Right forelimb (tissue), 1 donor: Measurements from ENCODE around the gene EEF1AKMT3.
"Not testable (repeated sequence)": the region's sequence is repeated elsewhere in the genome, so short reads cannot be mapped to it uniquely, and the experiment has no call there.

Experiments used
- DNase-seq: peaks from one replicate; pipeline ENCODE4 v3.0.0-alpha.2; 2018

The EEF1AKMT3 gene

DNA sequence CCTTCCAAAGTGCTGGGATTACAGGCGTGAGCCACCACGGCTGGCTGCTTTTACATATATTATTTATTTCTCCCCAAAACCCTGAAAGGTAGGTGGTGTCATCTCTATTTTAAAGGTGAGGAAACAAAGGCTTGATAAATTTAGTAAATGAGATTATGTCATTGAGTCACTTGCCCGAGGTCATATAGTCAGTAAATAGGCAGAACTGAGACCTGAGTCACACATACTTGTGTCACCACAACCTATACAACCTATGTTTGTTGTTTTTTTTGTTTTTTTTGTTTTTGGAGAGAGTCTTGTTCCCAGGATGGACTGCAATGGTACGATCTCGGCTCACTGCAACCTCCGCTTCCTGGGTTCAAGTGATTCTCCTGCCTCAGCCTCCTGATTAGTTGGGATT, 22.9 kb downstream of the EEF1AKMT3 start:
- no peak for DNase-seq

DNA sequence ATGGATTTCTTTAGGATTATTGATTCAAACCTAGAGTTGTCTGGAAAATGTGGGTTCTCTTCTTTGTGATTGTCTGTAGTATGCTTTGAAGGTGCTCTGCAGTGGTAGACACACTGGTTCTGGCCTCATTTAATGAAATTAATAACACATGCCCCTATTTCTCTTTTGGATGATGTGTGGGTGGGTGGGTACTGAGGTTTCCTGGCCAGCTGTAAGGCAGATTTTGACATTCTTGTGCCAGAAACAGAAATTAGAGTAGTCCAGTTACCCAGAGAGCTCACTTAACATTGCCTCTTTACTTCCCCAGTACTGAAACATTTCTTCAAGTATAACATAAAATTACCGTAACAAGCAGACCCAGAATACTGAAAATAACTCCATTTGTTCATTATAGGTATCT, 24.6 kb downstream of the EEF1AKMT3 start:
- DNase-seq = no peak

DNA sequence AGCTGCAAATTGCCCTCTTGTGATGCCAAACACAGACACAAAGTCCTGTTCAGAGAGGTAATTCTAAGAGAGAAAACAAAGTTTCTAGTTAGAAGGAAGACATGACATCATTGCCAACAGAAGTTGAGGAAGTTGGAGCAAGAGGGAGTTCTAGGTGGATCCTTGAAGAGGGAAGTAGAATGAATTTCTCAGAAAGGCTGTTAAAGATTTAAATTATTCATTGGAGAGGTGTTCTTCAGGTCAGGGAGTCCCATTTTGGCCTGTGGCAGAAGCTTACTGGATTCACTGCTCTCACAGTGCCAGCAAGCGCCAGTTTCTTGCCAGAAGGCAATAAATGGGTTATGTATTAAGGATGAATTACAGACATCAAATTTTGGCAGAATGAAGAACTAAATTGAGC, 25.5 kb downstream of the EEF1AKMT3 start:
- no peak for DNase-seq

DNA sequence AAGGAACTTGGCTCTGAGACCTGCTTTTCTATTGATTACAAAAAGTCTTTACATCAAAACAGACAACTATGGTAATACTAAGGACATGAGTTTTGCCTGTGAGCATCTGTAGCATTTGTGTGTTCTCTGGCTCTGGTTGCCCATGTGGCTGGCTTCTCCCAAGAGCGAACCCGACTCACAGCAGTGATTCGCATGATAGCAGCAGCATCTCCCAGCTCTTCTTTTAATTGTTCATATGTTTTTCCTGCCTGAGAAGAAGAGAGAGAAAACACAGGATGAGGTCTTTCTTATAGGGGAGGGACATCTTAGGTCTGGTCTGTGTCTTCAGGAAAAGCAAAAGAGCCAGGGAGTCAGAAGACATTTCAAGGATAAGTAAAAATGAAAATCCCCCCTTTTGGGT, 28.6 kb downstream of the EEF1AKMT3 start:
- no peak for DNase-seq

- DNase-seq = no peak
These were observed 30.2 kb downstream of the EEF1AKMT3 start for GRCh38 chr12:57802607-57803006.

- DNase-seq = no peak
These were observed 31.0 kb downstream of the EEF1AKMT3 start for GRCh38 chr12:57803319-57803893.

GRCh38 chr12:57806677-57807076, 34.3 kb downstream of the EEF1AKMT3 start:
- DNase-seq = no peak

DNA sequence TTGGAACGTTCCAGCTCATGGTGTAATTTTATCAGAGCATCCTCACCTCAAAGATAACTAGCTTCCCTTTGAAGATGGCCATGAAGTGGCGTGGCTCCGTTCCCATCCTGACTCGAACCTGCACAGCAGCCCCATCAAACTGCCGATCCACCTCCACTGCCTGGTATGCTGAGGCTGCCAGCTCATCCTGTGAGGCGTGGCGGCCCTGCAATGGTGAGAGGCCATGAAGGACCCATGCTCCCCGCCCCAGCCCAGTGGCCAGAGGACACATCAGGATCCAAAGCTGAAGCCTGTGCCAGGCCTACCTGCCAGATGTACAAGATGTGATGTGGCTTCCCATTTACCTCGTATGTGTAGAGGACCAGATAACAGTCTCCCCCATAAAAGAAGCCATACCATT, 34.9 kb downstream of the EEF1AKMT3 start:
- no peak for DNase-seq

DNA sequence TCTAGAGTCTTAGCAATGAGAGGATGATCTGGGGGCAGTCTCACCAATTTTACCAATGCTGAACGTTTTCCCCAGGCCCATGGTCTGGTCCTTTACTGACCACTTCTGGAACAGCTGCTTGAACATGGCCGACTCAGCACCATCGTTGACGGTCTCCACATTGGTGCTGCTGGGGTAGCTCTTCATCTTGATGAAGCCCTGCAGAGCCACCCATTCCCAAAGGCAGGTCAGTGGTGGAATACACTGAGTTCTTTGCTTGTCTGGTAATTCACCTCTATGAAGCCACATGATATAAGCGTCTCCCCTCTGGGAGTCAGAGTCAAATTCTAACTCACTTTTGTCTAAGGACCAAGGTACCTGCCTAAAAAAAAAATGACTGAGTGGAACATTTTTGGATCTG, 35.9 kb downstream of the EEF1AKMT3 start:
- DNase-seq = no peak

DNA sequence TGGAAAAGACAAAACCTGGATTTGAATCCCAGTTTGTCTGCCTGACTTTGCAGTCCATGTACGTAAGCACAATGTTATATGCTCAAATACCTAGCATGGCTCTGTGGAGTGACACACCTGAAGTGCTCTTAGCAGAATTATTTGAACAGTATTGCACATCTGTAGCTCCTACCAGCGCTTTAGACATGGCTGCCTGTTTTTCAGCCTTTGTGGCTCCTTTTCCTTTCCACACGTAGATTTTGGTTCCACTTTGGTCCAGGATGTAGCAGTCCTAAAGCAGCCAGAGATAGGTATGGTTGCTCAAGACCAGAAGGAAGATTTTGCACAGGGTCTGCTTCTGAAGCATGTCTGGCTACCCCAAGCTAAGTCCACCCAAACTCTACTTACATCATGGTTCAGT, 37.0 kb downstream of the EEF1AKMT3 start:
- DNase-seq = no peak

DNA sequence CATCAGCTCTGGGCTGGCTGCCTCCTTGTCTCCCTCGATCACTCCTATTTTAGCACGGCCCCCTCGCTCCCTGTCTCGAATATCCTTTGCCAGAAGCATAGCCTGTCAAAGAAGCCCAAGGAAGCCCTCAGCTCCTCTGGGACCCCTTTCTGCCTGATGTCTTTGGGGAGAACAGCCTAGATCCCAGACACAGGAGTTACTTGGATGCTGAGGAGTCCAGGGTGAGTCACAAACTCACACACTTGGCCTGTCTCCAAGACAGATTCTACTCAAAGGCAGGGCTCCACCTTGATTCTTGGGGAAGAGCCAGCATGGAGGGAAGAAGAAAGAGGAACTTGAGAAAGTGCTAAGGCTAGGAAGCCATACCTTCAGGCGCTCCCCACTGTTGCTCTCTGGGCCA, 38.0 kb downstream of the EEF1AKMT3 start:
- no peak for DNase-seq

GRCh38 chr12:57811028-57811755, 38.8 kb downstream of the EEF1AKMT3 start:
- no peak for DNase-seq

DNA sequence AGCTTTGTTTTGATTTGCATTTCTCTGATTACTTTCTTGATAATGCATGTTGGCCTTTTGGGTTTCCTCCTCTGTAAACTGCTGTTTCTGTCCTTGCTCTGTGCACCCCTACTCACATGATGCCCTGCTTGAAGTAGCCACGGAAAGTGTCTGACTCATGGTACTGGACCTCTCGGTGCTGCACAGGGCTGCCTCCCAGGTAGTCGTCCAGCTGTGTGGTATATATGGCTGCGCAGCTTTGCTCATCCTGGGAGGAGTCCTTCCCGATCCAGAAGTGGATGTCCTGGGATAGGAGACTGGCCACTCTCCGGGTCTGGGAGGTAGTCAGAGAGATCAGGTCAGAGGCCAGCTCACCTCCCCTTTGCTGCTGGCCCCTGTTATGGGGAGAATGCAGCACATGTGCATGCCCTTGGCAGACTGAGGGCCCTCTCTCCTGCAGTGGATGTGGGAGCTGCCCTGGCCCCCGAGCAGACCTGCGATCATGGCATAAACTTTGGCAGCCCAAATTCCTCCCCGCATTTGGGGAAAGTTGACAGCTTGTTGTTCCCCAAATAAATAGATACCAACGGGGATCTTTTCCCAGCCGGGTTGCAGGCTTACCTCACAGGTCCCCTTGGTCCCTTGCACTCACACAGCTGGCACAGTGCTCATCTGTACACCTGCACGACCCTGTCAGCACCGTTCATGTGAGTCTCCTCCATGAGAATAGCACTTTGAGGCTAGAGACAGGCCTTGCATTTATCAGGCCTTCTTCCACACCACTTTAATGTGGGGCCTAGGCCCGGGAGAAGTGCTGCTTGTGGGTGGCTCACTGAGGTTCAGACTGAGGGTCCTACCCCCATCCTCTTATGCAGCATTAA, 40.9 kb downstream of the EEF1AKMT3 start:
- no peak for DNase-seq

- DNase-seq = no peak
These were observed 41.8 kb downstream of the EEF1AKMT3 start for GRCh38 chr12:57813971-57814772.

DNA sequence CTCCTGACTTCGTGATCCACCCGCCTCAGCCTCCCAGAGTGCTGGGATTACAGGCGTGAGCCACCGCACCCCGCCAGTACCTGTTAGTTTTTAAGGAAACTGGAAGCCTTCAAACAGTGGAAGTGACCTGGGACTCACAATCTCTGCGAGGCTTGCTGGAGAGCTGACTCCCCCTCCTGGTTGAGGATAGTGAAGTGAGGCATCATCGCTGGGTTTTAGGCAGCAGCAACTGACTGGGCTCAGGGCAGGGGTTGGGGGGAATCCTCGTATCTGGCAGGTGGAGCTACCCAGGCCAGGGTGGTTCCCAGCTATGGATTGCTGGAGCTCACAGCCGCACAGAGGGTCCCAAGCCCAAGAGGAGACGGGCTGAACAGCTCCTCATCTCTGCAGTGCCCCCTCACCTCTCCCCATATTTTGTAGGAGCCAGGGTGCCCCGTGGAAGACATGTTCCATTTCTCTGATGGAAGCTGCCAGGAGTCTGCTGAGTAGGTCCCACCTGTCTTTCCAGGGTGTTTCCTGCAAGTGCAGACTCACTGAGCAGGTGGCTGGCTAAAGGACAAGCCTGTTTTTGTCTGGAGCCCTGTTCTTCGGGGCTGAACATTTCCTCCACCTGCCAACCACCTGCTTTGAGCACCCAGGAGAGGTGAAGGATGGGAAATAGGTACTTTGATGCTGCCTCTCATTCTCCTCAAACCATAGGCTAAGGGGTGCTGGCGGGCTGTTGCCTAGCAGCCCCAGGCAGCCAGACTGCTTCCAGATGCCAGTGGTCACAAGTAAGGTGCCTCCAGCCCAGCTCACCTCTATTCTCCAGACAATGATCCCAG, 43.0 kb downstream of the EEF1AKMT3 start:
- no peak for DNase-seq

DNA sequence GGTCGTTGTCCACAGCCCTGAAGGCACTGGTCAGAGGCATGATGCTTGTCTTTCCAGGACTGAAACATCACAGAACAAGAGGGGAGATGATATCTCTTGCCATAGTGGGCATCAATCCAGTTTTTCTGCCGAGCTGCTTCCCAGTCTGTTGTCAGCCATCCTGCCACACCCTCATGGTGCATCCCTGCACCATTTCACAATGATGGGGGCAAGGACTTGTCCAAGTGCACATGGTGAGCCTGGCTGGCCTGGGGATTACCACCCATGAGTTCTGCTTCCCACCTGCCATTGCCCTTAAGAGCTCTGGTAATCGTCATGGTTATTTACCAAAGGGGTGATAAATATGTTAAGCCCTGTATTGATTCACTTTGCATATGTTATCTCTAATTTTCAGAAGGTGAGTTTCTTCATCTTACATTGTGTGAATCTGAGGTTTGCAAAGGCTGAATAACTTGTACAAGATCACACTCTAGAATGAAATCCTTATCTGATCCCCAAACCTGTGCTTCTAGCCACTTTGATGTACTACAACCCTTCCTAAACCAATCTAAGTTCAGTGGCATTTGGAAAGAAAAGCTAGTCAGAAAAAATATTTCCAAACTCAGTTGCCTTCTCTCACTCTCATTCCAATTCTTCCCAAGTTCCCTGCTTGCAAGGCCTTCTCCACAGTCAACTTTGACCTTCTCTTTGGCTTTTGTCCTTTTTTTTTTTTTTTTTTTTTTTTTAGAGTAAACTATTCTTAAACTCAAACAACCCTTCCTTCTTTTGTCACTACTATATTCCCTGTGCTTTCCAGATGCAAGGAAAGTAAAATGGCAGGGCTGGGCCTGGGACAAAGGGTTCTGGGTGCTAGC, 43.8 kb downstream of the EEF1AKMT3 start:
- no peak for DNase-seq

GRCh38 chr12:57816855-57817151, 44.4 kb downstream of the EEF1AKMT3 start:
- no peak for DNase-seq

GRCh38 chr12:57817261-57817989, 45.0 kb downstream of the EEF1AKMT3 start:
- no peak for DNase-seq

- not testable (repeated sequence) for DNase-seq
These were observed 45.5 kb downstream of the EEF1AKMT3 start for GRCh38 chr12:57817990-57818331.

DNA sequence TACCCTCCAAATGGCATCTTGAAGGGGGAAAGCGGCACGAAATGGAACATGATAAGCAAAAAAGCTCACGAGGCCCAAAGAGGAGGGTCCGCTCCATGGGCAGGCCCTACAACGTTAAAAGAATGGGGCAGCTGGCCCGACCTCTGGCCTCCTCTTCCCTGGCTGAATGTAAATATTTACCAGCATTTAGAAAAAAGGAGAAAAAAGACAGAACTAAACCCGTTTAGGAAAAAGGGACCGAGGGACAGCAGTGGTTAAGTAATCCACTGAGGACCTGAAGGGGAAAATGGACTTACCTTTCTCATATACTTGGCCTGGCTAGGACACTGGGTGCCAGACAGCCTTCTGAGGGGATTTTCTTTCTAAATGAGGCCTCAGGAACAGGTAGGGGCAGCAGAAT, 47.7 kb downstream of the EEF1AKMT3 start:
- not testable (repeated sequence) for DNase-seq

- not testable (repeated sequence) for DNase-seq
These were observed 48.6 kb downstream of the EEF1AKMT3 start for GRCh38 chr12:57821015-57821414.
